PC-3 (cell line): ENCODE data around the gene NT5DC1.

Source experiments
- CTCF ChIP-seq: fragments of 300-600 bp; sonication (generic); conservative IDR thresholded peaks from 2 replicates; pipeline ENCODE4 v1.5.1; 2017; ENCODE audit warnings: antibody characterized with exemption, low read depth, mild to moderate bottlenecking, low read length
- EZH2 ChIP-seq: fragments of 300-600 bp; sonication (generic); IDR thresholded peaks from one replicate; pipeline ENCODE4 v1.6.1; 2017; ENCODE audit warnings: antibody characterized with exemption, mild to moderate bottlenecking, low read length; ENCODE audit not compliant: unreplicated experiment
- EZH2phosphoT487 ChIP-seq: fragments of 300-600 bp; sonication (generic); IDR thresholded peaks from 2 replicates; pipeline ENCODE4 v1.6.1; 2018; ENCODE audit warnings: mild to moderate bottlenecking, antibody characterized with exemption, low read length, borderline replicate concordance

GRCh38 chr6:116286773-116287358 is 186.2 kb downstream of the NT5DC1 start:
- TF ChIP-seq CTCF (no peak), EZH2 (no peak), EZH2phosphoT487 (no peak)
